ENCODE results near the gene RCOR1.
"Not testable (repeated sequence)": the region's sequence is repeated elsewhere in the genome, so short reads cannot be mapped to it uniquely, and the experiment has no call there.

Gene RCOR1

DNA sequence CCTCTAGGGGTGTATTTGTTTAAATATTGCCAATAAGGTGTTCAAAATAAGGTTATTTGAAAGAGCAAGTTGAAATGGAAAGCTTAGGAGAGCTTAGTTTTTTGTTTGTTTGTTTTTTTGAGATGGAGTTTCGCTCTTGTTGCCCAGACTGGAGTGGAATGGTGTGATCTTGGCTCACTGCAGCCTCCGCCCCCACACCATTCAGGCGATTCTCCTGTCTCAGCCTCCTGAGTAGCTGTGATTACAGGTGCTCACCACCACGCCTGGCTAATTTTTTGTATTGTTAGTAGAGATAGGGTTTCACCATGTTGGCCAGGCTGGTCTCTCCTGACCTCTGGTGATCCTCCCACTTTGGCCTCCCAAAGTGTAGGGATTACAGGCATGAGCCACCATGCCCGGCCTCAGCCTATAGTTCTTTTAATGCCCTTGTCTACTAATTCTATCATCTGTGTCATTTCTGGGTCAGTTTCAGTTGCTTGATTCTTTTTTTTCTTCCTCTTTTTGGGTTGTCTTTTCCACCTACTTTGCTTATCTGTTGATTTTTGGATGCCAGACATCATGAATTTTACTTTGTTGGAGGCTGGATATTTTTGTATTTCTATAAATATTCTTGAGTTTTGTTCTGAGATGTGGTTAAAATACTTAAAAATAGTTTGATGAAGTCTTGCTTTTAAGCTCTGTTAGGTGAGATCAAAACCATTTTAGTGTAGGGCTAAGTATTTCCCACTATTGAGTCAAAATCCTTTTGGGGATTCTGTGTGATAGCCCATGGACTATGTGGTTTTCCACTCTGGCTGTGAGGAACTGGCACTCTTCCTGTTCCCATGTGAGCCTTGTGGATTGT is 18.7 kb downstream of the RCOR1 start:
- TF ChIP-seq, protein P1, sequence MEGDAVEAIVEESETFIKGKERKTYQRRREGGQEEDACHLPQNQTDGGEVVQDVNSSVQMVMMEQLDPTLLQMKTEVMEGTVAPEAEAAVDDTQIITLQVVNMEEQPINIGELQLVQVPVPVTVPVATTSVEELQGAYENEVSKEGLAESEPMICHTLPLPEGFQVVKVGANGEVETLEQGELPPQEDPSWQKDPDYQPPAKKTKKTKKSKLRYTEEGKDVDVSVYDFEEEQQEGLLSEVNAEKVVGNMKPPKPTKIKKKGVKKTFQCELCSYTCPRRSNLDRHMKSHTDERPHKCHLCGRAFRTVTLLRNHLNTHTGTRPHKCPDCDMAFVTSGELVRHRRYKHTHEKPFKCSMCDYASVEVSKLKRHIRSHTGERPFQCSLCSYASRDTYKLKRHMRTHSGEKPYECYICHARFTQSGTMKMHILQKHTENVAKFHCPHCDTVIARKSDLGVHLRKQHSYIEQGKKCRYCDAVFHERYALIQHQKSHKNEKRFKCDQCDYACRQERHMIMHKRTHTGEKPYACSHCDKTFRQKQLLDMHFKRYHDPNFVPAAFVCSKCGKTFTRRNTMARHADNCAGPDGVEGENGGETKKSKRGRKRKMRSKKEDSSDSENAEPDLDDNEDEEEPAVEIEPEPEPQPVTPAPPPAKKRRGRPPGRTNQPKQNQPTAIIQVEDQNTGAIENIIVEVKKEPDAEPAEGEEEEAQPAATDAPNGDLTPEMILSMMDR (IDR thresholded peaks at IDR 0.05) = no peak
- no peak for TF ChIP-seq ZFX (IDR thresholded peaks at IDR 0.05; ENCODE audit: borderline replicate concordance)
- no peak overlapping the region for H3K27ac ChIP-seq

DNA sequence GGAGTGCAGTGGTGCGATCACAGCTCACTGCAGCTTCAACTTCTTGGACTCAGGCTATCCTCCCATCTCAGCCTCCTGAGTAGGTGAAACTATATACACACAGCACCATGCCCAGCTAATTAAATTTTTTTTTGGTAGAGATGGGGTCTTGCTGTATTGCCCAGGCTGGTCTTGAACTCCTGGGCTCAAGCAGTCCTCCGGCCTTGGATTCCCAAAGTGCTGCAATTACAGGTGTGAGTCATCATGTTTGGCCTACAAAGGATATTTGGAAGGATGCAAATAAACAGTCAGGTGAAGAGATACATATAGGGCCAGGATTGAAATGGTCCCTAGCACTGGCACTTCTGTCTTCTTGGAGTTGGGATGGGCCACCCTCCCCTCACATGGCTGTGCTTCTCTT is 23.9 kb downstream of the RCOR1 start:
- no peak overlapping the region for H3K27ac ChIP-seq
- TF ChIP-seq ZFX (IDR thresholded peaks at IDR 0.05; ENCODE audit: borderline replicate concordance) = no peak
- TF ChIP-seq, protein P1 (IDR thresholded peaks at IDR 0.05) = no peak

DNA sequence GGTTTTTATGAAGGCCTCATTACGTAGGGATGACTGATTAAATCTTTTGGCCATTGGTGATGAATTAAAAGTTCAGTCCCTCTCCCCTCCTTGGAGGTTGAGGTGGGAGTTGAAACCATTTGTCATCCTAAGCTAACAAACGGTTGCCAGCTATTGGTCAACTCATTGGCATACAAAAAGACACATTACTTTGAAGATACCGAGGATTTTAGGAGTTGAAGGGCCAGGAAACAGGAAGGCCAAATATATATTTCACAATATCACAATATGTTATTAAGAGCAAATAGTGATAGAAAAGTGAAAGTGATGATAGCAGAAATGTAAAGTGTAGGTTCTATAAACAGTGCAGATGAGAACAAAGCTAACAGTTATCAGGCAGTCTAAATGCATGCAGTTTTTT is 24.4 kb downstream of the RCOR1 start:
- H3K27ac ChIP-seq = no peak overlapping the region
- TF ChIP-seq ZFX (IDR thresholded peaks at IDR 0.05; ENCODE audit: borderline replicate concordance) = no peak

DNA sequence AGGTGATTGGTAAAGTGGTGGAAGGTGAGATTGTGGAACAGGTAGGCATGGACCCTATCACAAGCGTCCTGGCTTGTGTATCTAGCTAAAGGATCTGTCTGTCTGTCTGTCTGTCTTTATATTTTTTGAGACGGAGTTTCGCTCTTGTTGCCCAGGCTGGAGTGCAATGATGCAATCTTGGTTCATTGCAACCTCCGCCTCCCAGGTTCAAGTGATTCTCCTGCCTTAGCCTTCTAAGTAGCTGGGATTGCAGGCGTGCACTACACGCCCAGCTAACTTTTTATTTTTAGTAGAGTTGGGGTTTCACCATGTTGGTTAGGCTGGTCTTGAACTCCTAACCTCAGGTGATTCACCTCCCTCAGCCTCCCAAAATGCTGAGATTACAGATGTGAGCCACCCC is 26.6 kb downstream of the RCOR1 start:
- not testable (repeated sequence) for H3K27ac ChIP-seq

DNA sequence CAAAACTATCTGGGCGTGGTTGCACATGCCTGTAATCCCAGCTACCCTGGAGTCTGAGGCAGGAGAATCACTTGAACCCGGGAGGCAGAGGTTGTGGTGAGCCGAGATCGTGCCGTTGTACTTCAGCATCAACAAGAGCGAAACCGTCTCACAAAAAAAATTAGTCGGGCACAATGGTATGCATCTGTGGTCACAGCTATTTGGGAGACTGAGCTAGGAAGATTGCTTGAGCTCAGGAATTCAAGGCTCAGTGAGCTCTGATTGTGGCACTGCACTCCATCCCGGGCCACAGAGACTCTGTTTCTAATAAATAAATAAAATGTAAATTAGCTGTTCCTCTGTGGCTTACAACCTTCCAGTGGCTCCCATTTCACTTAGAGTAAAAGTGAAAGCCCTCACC is 28.0 kb downstream of the RCOR1 start:
- no peak for TF ChIP-seq ZFX (IDR thresholded peaks at IDR 0.05; ENCODE audit: borderline replicate concordance)
- no peak overlapping the region for H3K27ac ChIP-seq

DNA sequence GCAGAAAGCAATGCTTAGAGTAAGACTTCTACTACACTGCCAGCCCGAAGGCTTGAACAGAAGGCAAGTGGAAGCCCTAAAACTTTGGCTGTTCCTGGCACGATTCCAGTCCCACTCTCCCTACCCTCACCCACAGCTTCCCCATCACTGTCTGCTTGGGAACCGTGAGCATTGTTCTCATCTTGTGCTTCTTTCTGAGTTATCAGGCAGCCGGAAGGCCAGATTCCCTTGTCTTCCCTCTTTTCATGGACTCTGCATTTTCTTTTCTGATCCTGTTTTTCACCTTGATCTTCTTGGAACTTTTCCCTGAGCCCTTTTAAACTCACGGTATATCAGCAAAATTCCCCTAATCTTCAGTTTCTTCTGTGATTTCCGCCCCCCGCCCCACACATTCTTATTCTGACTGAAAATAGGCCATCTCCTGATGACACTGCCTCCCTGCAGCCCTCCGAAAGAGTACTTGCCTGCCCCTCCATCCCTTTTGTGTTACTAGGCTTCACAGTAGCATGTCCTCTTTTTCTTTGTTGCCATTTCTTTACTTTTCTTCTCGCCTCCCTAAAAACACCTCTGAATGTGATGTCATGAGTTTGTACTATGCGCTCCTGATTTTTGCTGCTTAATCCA is 29.9 kb downstream of the RCOR1 start:
- TF ChIP-seq, protein P1 (IDR thresholded peaks at IDR 0.05) = no peak
- TF ChIP-seq ZFX (IDR thresholded peaks at IDR 0.05; ENCODE audit: borderline replicate concordance) = no peak
- no peak overlapping the region for H3K27ac ChIP-seq

DNA sequence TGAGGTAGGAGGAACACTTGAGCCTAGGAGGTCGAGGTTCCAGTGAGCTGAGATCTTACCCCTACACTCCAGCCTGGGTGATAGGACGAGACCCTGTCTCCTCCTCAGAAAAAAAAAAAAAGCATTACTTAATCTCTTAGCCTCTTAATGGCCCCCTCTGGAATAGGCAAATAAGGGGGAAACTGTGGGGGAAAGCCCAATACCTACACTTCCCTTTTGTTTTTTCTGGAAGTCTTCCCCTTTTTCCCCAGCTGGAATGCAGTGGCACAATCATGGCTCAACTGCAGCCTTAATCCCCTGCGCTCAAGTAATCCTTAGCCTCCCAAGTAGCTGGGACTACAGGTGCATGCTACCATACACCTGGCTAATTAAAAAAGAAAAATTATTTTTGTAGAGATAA is 32.2 kb downstream of the RCOR1 start:
- no peak overlapping the region for H3K27ac ChIP-seq
- TF ChIP-seq, protein P1 (IDR thresholded peaks at IDR 0.05) = no peak
- no peak for TF ChIP-seq ZFX (IDR thresholded peaks at IDR 0.05; ENCODE audit: borderline replicate concordance)

DNA sequence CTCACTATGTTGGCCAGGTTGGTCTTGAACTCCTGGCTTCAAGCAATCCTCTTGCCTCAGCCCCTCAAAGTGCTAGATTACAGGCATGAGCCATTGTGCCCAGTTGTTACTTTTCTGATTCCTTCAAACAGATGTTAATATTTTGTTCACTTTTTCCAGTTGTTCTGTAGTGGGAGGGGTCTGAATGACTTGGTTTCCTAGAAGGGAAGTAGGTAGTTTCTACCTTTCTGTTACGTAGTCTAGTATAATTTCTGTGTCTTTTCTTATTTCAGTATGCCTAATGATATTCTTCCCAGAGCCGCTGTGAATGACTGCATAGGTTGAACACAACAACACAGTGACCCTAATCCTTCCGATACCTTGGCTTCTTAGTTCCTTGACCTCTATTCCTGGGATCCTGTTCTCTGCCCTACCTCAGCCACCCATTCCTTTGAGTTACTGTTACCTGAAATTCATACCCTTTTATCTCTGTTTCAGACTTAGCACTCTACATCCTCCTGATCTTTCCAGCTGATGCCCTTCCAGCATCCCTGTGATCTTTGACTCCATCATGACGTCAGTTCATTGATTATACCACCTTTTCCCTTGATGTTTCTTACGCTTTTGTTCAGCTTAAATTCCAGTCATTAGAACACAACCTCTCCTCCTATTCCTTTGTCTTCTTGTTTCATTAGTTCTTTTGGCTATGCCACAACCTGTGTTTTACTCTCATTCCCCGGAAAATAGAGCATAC is 33.3 kb downstream of the RCOR1 start:
- no peak overlapping the region for H3K27ac ChIP-seq

More for the DNA sequence above, 33.3 kb downstream of the RCOR1 start:
- TF ChIP-seq, protein P1 (IDR thresholded peaks at IDR 0.05) = no peak
- no peak for TF ChIP-seq ZFX (IDR thresholded peaks at IDR 0.05; ENCODE audit: borderline replicate concordance)
